Activated CD4-positive, alpha-beta T cell treated with anti-CD3 and anti-CD28 coated beads for 36 hours (primary cell): ENCODE measurements around the gene IFIT1B. TPM values are rescaled to one million over a fixed set of nuclear protein-coding genes. Genes with fewer than 3 reads are reported as not detected.

ENCODE experiments used
- ATAC-seq: fragments of 200-7000 bp; cut with Tn5 transposase; one replicate; pipeline ENCODE4 v1.10.0; 2021; ENCODE audit warnings: mild to moderate bottlenecking, moderate library complexity
- CTCF ChIA-PET: fragments of 350-600 bp; sonication (Branson Sonifier 250); formaldehyde crosslinking; loops from one replicate; lab custom pipeline; 2021; ENCODE audit warnings: antibody characterized with exemption; lab: Charles Lee
- POLR2A ChIA-PET: fragments of 350-600 bp; sonication (Branson Sonifier 250); formaldehyde crosslinking; loops from one replicate; lab custom pipeline; 2021; ENCODE audit warnings: antibody characterized with exemption, inconsistent platforms; lab: Charles Lee
- DNase-seq: peaks from one replicate; pipeline ENCODE4 v3.0.0-alpha.2; 2020
- H3K27ac Mint-ChIP-seq: one replicate; pipeline ENCODE4 v1.8.0; 2021; ENCODE audit warnings: mixed read lengths
- H3K27me3 Mint-ChIP-seq: one replicate; pipeline ENCODE4 v1.8.0; 2021; ENCODE audit warnings: mixed read lengths
- H3K36me3 Mint-ChIP-seq: one replicate; pipeline ENCODE4 v1.8.0; 2021; ENCODE audit warnings: low read depth, mixed read lengths
- H3K4me1 Mint-ChIP-seq: one replicate; pipeline ENCODE4 v1.8.0; 2021; ENCODE audit warnings: mixed read lengths
- H3K4me3 Mint-ChIP-seq: one replicate; pipeline ENCODE4 v1.8.0; 2021; ENCODE audit warnings: mild to moderate bottlenecking, moderate library complexity, mixed read lengths
- H3K9me3 Mint-ChIP-seq: one replicate; pipeline ENCODE4 v1.8.0; 2021; ENCODE audit warnings: low read depth, mixed read lengths
- intact Hi-C, 2 experiments: fragments of 100-400 bp; cut with DNase I in 1 of 2; cut with micrococcal nuclease in 1 of 2; formaldehyde crosslinking; loops; one replicate each; pipeline versions ENCODE4 v1.14.2 to v1.15.1; 2022 to 2024; cut with DNase I, micrococcal nuclease
- total RNA-seq, 2 experiments: library from RNA; stranded (reverse); gene quantifications; one replicate each; pipeline ENCODE4 v1.2.3, GENCODE V29; 2021

The IFIT1B gene
- total RNA-seq, 2 experiments from 2014 or later = not detected

DNA sequence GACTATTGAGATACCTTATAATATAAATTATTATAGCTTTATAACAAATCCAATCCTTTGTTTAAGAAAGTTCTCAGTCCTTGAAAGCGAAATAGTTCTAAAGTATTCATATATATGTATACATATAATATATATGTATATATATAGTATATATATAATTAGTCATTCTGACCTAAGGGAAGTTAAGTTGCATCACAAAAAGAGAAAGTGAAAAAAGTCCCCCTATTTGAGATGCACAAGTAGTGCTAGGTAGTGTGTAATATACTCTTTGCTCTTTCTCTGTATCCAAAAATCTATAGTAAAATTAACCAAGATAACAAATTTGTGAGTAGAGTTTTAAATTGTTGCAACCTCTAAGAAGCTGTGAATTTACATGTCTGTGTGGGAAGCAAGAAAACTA lies 13.3 kb upstream of the IFIT1B start:
- H3K4me1 Mint-ChIP-seq = peaks cover 29% of the 10 kb centered on the region
- ATAC-seq = peak; percentile 52
- peaks cover 2% of the 10 kb centered on the region for H3K9me3 Mint-ChIP-seq
- ChIA-PET CTCF (interaction anchor here (0.8 to 1.5 kb wide), 3 partner anchors 8 to 334 kb away, joined by 3 to 5 read pairs (median 4); no protein-coding TSS in a partner anchor), POLR2A (interaction anchor here (0.6 kb wide), 1 partner anchor 536 kb away, joined by 3 read pairs; no protein-coding TSS in a partner anchor)
- H3K27ac Mint-ChIP-seq = no peak overlapping the region
- no peak for DNase-seq
- H3K27me3 Mint-ChIP-seq = peaks cover 3% of the 10 kb centered on the region
- no peak overlapping the region for H3K4me3 Mint-ChIP-seq
- intact Hi-C loops = no loop called here
- no peaks in the 10 kb centered on the region for H3K36me3 Mint-ChIP-seq

DNA sequence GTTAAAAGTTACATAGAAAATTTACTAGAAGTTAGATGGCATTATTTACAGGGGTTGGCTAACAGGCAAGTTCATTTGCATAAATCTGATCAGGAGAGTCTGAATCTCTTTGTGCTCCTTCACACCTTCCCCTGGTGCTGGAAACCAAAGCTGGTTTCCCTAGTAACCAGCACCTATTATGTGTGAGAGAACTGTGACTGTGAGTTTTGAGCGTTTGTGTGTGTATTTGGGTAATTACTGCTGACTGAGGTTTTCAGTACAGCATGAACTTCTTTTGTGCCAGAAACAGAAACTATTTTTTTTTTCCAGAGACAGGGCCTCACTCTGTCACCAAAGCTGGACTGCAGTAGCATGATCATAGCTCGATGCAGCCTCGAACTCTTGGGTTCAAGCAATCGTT lies 10.3 kb upstream of the IFIT1B start:
- ChIA-PET POLR2A (no interaction called here), CTCF (interaction anchor here (1.0 to 1.3 kb wide), 3 partner anchors 12 to 119 kb away, joined by 3 to 5 read pairs (median 3); partner anchors contain the start of gene IFIT1)
- no peaks in the 10 kb centered on the region for H3K36me3 Mint-ChIP-seq
- intact Hi-C loops = no loop called here
- no peak overlapping the region for H3K4me3 Mint-ChIP-seq
- no peak overlapping the region for H3K27ac Mint-ChIP-seq
- peaks cover 2% of the 10 kb centered on the region for H3K9me3 Mint-ChIP-seq
- H3K27me3 Mint-ChIP-seq = peaks cover 2% of the 10 kb centered on the region
- ATAC-seq (peak; percentile 75), DNase-seq (peak; percentile 14)
- peaks cover 29% of the 10 kb centered on the region for H3K4me1 Mint-ChIP-seq

DNA sequence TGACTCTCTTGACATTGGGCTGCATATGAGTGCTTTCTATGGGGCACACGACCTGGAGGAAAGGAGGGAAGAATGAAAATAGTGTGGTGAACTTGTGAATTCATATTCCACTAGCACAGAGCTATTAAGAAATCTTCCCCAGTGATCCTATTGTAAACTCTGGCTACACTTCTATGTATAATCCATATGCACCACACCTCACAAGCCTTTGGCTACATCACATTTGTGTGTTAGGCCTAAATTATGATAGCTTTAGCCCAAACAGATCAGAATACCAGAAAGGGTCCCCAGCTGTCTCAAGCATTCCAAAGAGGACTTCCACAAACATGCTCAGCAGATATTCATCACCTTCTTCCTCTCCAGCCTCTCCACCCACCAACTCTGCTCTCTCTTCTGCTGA lies 9.7 kb upstream of the IFIT1B start:
- ATAC-seq = no peak
- no peak overlapping the region for H3K27ac Mint-ChIP-seq

DNA sequence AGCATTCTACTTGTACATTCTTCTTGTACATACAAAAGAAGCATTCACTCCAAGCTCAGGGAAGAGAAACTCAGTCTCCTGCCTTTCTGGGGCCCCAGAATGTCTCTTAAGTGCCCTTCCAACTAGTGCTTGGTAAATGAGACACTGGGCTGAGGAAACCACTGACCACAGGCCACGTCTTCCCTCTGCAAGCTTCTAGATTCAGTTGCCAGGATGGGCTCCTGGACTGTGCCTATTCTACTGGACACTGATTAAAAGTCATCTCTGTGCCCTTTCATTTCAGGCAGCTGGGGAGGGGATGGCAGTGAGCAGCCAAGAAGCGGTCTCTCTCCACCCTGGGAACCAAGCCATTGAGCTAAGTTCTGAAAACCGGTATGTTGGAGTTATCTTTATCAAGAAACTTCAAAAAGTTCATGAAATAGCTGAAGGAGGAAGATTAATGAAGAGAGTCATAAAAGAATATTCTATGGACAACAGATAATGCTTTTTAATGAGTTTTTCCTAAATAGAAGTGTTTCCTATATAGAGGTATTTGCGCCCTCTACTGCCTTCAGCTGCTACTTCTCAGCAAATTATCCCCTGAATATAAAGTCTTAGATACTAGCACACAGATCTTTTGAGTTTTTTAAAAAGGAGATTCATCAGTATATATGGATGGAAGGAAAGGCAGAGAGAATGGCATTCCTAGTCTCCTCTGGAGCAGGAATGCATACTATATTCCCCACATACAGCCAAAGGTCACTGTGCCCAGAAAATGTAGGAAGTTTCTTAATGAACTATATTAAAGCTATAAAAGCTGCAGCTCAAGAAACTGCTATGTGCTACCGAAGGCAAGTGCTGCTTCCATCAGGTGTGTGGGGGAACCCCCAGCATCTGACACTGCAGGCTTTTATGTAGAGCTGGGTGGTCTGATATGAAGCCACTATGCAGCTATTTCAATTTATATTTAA lies 8.4 kb upstream of the IFIT1B start:
- DNase-seq = peak; percentile 15

More for the DNA sequence above, 9.7 kb upstream of the IFIT1B start:
- CTCF ChIA-PET = interaction anchor here (1.0 to 1.4 kb wide), 6 partner anchors 13 to 435 kb away, joined by 3 to 5 read pairs (median 3); partner anchors contain the start of gene IFIT1
- intact Hi-C loops = loop anchor here in 1 of 2 experiments (2.0 kb wide), 1 partner anchor 73 kb away; no protein-coding TSS in a partner anchor
- Mint-ChIP-seq H3K4me1 (peaks cover 26% of the 10 kb centered on the region), H3K36me3 (no peaks in the 10 kb centered on the region), H3K9me3 (peaks cover 2% of the 10 kb centered on the region), H3K27me3 (peaks cover 2% of the 10 kb centered on the region), H3K4me3 (no peak overlapping the region)
- DNase-seq = no peak
- POLR2A ChIA-PET = no interaction called here

DNA sequence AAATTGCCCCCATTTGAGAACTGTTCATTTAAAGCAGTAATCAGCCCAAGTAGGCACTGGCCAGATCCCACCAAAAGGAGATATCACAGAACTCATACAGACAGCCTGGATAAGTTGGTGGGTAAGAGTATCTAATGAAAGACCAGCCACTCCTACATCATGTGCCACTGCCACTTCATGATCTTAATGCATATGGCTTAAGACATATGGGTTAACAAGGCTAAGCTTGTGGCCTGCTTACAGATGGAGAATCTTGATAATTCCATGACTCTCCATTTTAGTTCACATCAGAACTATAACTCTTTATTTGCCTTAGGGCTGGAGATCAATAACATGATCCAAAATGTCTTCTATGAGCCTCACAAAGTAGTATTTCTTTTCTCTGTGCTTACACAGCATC lies 6.8 kb upstream of the IFIT1B start:
- intact Hi-C loops = no loop called here
- Mint-ChIP-seq H3K36me3 (no peaks in the 10 kb centered on the region), H3K4me3 (no peak overlapping the region), H3K4me1 (peaks cover 10% of the 10 kb centered on the region), H3K27me3 (peaks cover 4% of the 10 kb centered on the region), H3K27ac (no peak overlapping the region), H3K9me3 (no peaks in the 10 kb centered on the region)
- ATAC-seq = no peak
- ChIA-PET CTCF (interaction anchor here (0.6 kb wide), 1 partner anchor 121 kb away, joined by 3 read pairs; no protein-coding TSS in a partner anchor), POLR2A (no interaction called here)
- no peak for DNase-seq

More for the DNA sequence above, 8.4 kb upstream of the IFIT1B start:
- no peaks in the 10 kb centered on the region for H3K36me3 Mint-ChIP-seq
- no peak overlapping the region for H3K27ac Mint-ChIP-seq
- ChIA-PET POLR2A (no interaction called here), CTCF (interaction anchor here (0.6 to 1.9 kb wide), 20 partner anchors 9 to 436 kb away, joined by 3 to 8 read pairs (median 4); partner anchors contain the start of genes IFIT1B and LIPA)
- ATAC-seq = no peak
- peaks cover 2% of the 10 kb centered on the region for H3K9me3 Mint-ChIP-seq
- H3K4me3 Mint-ChIP-seq = no peak overlapping the region
- intact Hi-C loops = loop anchor here (1.0 to 2.0 kb wide), 2 partner anchors 75 to 76 kb away; no protein-coding TSS in a partner anchor
- peaks cover 4% of the 10 kb centered on the region for H3K27me3 Mint-ChIP-seq
- H3K4me1 Mint-ChIP-seq = peaks cover 16% of the 10 kb centered on the region

DNA sequence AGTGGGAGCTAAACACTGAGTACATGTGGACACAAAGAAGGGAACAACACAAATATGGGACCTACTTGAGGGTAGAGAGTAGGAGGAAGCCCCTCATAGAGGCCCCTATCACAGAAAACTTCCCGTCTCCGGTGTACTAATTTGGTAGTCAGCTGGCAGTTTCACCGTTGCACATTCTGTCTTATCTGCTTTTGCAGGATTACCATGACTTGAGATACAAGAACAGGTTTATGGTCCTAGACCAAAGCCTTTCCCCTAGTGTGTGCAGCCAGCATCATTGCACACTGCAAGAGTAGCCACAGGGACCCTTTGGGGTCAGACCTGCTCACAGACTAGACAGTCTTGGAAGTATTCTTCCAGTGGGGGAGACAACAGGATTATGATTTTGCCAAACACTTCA lies 5.9 kb upstream of the IFIT1B start:
- H3K4me3 Mint-ChIP-seq = no peak overlapping the region
- no peak for DNase-seq
- ChIA-PET CTCF (interaction anchor here (0.8 to 0.9 kb wide), 3 partner anchors 9 to 109 kb away, joined by 3 to 5 read pairs (median 4); no protein-coding TSS in a partner anchor), POLR2A (no interaction called here)
- H3K4me1 Mint-ChIP-seq = peaks cover 10% of the 10 kb centered on the region
- no peak for ATAC-seq
- H3K36me3 Mint-ChIP-seq = no peaks in the 10 kb centered on the region
- no peak overlapping the region for H3K27ac Mint-ChIP-seq
- H3K27me3 Mint-ChIP-seq = peaks cover 4% of the 10 kb centered on the region
- intact Hi-C loops = no loop called here
- no peaks in the 10 kb centered on the region for H3K9me3 Mint-ChIP-seq

DNA sequence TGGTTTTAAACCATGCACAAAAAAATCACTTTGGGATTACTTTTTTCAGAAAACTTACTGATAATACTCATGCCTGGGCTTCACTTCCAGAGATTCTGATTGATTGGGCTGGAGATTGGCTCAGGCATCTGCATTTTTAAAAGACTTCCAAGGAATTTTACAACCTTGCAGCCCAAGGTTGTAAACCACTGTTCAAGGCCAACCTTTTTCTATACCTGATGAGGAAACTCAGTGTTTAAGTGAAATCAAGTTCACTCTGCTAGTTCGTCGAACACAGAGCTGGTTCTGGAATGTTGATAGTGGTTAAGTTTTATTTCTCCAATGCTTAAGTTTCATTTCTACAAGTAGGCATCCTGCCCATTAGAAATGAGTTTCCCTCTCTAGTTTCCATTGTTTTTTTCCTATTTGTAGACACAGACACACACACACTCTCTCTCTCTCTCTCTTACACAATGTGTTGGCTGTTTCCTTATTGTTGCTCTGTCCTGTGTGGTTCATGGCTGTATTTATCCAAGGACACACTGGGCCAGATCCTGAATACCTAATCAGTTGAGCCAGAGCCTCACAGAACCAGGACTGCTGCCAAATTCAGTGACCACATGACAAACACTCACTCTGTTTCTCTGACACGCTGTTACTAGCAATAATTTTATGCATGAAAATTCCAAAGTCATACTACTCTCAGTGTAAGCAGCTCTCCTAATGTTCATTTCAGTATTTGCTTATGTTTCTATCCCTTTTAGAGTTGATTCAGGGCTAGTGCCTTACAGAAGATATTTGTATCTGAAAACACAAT lies 3.7 kb upstream of the IFIT1B start:
- Mint-ChIP-seq H3K9me3 (no peaks in the 10 kb centered on the region), H3K27ac (no peak overlapping the region), H3K4me1 (no peaks in the 10 kb centered on the region), H3K4me3 (no peak overlapping the region), H3K27me3 (peaks cover 4% of the 10 kb centered on the region), H3K36me3 (no peaks in the 10 kb centered on the region)
- intact Hi-C loops = no loop called here
- DNase-seq = no peak
- ChIA-PET CTCF (no interaction called here), POLR2A (no interaction called here)
- ATAC-seq = no peak

DNA sequence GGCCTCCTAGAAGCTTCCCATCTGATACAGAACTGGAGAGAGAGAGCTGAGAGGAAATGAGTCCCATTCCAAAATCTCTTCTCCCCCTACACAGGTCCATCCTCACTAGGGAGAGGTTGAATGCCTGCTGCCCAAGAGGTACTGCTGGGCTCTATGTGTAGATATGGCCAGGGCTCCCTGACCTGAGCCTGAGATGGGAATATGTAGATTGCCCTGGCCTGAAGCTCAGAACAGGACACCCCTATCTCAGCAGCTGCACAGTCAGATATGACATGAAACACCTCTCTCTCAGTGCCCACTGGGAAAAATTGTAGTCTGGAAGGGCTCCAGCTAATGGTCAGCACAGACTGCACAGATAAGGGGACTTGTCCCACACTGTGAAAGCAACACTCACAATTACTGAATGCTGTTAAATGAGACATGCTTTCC lies 3.1 kb upstream of the IFIT1B start:
- no peaks in the 10 kb centered on the region for H3K36me3 Mint-ChIP-seq
- CTCF ChIA-PET = no interaction called here
- peaks cover 2% of the 10 kb centered on the region for H3K27me3 Mint-ChIP-seq
- DNase-seq = no peak
- no peak for ATAC-seq
- intact Hi-C loops = no loop called here
- H3K27ac Mint-ChIP-seq = no peak overlapping the region
- POLR2A ChIA-PET = no interaction called here
- no peaks in the 10 kb centered on the region for H3K9me3 Mint-ChIP-seq
- H3K4me3 Mint-ChIP-seq = no peak overlapping the region
- H3K4me1 Mint-ChIP-seq = no peaks in the 10 kb centered on the region

DNA sequence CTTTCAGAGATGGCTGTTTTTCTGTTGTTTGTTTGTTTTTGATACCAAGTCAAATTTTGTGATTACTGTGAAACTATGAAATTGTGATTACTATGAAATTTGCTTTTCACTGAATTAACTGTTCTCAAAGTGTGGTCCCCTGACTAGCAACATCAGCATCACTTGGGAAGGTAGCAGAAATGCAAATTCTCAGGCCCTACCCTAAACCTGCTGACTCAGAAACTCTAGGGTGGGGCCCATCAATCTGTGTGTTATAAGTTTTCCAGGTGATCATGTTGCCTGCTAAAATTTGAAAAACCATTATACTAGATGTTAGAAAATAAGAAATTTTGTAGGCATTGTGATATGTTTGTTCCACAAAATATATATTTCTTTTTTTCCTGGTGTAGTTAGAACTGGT lies 1.2 kb downstream of the IFIT1B start:
- H3K27ac Mint-ChIP-seq = no peak overlapping the region
- H3K4me1 Mint-ChIP-seq = peaks cover 3% of the 10 kb centered on the region
- POLR2A ChIA-PET = no interaction called here
- H3K9me3 Mint-ChIP-seq = no peaks in the 10 kb centered on the region
- ATAC-seq (no peak), DNase-seq (no peak)
- no peaks in the 10 kb centered on the region for H3K36me3 Mint-ChIP-seq
- no peak overlapping the region for H3K4me3 Mint-ChIP-seq
- peaks cover 2% of the 10 kb centered on the region for H3K27me3 Mint-ChIP-seq
- CTCF ChIA-PET = no interaction called here
- intact Hi-C loops = no loop called here

DNA sequence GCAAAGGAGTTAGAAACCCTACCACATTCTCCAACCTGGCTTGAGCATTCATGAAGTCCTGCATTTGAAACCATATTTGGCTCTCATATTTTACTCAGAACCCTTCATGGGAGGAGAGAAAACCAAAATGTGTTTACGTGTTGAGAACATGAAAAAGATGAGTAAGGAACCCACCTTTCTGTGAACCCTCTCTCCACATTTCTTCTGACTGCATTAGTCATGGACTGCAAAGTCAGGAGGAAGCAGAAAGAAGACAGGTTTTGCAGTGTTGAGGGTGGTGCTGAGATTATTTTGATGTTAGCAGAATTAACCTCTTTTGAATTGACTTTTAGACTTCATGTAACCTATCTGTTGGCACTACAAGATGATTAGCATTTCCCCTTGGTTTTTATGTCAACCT lies 4.9 kb downstream of the IFIT1B start:
- intact Hi-C loops = no loop called here
- Mint-ChIP-seq H3K27ac (no peak overlapping the region), H3K36me3 (no peaks in the 10 kb centered on the region), H3K27me3 (no peaks in the 10 kb centered on the region), H3K4me3 (no peak overlapping the region), H3K9me3 (no peaks in the 10 kb centered on the region), H3K4me1 (peaks cover 3% of the 10 kb centered on the region)
- CTCF ChIA-PET = no interaction called here
- ATAC-seq (peak; percentile 76), DNase-seq (no peak)
- POLR2A ChIA-PET = no interaction called here
